Adrenal gland (tissue), 12 donors: ENCODE results near the gene BABAM2. TPM values are rescaled to one million over a fixed set of nuclear protein-coding genes. Genes with fewer than 3 reads are reported as not detected.

ENCODE experiments used
- DNase-seq, 7 donors: peaks; one replicate each; pipeline ENCODE4 v3.0.0-alpha.2; 2019 to 2020
- H3K27ac ChIP-seq, 5 donors: fragments of 200-600 bp; sonication (generic) in 4 of 5; 1 replicate in 3 of 5; 2 replicates in 2 of 5; pipeline versions ENCODE4 v1.5.1 to v1.8.0; 2016 to 2020; ENCODE audit warnings: mild to moderate bottlenecking in 1 of 5
- H3K27me3 ChIP-seq: fragments of 200-600 bp; 2 replicates; pipeline ENCODE4 v1.8.0; 2021
- H3K36me3 ChIP-seq, 2 donors: fragments of 200-600 bp; replicated peaks in 1 of 2; 1 replicate in 1 of 2; 2 replicates in 1 of 2; pipeline versions ENCODE4 v1.5.1 to v1.8.0; 2018 to 2022
- H3K4me1 ChIP-seq, 2 donors: fragments of 200-600 bp; replicated peaks in 1 of 2; 1 replicate in 1 of 2; 2 replicates in 1 of 2; pipeline versions ENCODE4 v1.5.1 to v1.8.0; 2018 to 2021
- H3K4me3 ChIP-seq, 4 donors: fragments of 200-600 bp; sonication (generic) in 3 of 4; one replicate each; pipeline ENCODE4 v1.5.1; 2016 to 2018
- H3K9me3 ChIP-seq, 3 donors: fragments of 200-600 bp; sonication (generic) in 1 of 3; replicated peaks in 1 of 3; 1 replicate in 2 of 3; 2 replicates in 1 of 3; pipeline versions ENCODE4 v1.5.1 to v1.8.0; 2016 to 2021
- POLR2A ChIP-seq, 2 donors: fragments of 450-650 bp; IDR thresholded peaks; one replicate each; pipeline ENCODE4 v1.6.1; 2017; ENCODE audit warnings: antibody characterized with exemption in 2 of 2, mild to moderate bottlenecking in 2 of 2, moderate library complexity in 1 of 2
- WGBS, 4 donors: extraction: QIAGEN DNeasy Blood & Tissue Kit in 2 of 4; methylation state at CpG; one replicate each; pipeline versions ENCODE4 v1.1.5 to v1.1.7; 2013 to 2017; 5-methylcytosine and 5-hydroxymethylcytosine counted together
- intact Hi-C, 2 donors: fragments of 100-400 bp; cut with DNase I; formaldehyde crosslinking; loops; one replicate each; pipeline versions ENCODE4 v1.14.1 to v1.15.0; 2022 to 2023
- polyA plus RNA-seq, 3 donors: library from polyadenylated mRNA; stranded (reverse); fragments of 200-250 nt in 2 of 3; fragments of 350-450 nt in 1 of 3; fragmentation: Illumina TruSeq in 1 of 3; extraction: RNeasy Lipid Tissue Mini Kit (QIAGEN cat#74804) in 1 of 3; gene quantifications; one replicate each; pipeline ENCODE4 v1.2.3, GENCODE V29; 2013 to 2014
- total RNA-seq, 9 donors: library from RNA; depleted of rRNA in 4 of 9; stranded (reverse); fragments of >200 nt in 4 of 9; fragments of 120-200 nt in 1 of 9; fragmentation: NEBNext Ultra II Directional in 1 of 9; extraction: Animal tissue kit (Norgen Biotek cat#: 25700) in 1 of 9; gene quantifications; one replicate each; pipeline versions ENCODE4 v1.1.0 to v1.2.4, GENCODE V29; 2013 to 2023
- TF ChIP-seq, protein P1 (sequence below), 6 experiments: fragments of 450-650 bp in 4 of 6; fragments of 200-600 bp in 2 of 6; sonication (generic) in 1 of 6; IDR thresholded peaks; 1 replicate in 5 of 6; 2 replicates in 1 of 6; pipeline versions ENCODE4 v1.5.1 to v1.8.0; 2016 to 2021; ENCODE audit warnings: antibody characterized with exemption in 6 of 6, mild to moderate bottlenecking in 2 of 6, moderate library complexity in 1 of 6
- donor health status: healthy with polysubstance abuse.
- donor health status: Bipolar disorder and iron deficiency.
- donor health status: DM: yes; HTN: yes; CAD: no.
- donor health status: DM: no; HTN: no; CAD: no.
- donor health status: DM: no; HTN: no; CAD: no.
- donor health status: DM: yes; HTN: yes; CAD: no.

The BABAM2 gene
- total and polyA plus RNA-seq, 12 donors, result 88.2 to 925 (median 357) TPM

DNA sequence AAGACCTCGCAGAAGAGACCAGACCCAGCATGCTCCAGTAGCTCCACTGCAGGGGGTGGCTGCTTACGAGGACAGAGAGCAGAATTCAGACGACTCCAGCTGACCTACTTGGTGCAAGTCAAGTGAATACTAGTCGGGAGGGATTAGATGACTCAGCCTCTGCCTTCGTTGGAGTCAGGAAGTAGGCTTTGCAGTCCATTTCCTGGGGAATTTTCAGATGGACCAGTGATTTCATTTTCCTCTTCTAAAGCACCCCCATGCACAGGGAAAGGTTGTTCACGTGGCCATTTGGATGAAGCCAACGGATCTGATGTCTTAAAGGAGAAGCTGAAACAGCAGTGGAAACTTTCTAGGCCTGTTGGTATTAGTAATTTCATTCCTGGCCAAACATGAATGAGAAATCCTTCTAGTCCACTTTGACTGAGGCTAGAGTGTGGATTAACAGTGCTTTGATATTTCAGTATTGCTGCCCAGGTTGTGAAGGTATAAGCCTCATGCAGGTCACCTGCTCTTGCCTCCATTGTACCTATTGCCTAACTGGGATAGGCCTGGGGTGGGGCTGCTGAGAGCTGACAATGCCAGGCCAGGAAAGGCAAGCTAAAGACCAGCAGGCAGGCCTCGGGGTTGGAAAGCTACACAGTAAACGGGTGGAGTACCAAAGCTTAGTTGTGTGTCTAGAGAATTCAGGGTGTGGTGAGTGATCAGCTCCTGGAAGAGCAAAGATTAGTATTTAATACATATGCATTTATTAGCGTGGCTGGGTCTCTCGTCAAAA, 384.6 kb downstream of the BABAM2 start:
- DNase-seq, result peak in 2 of 7 donors; percentile 28 to 32
- Histone ChIP-seq H3K4me1 (peaks cover 0 to 40% of the 10 kb centered on the region in 2 donors), H3K36me3 (no peaks in the 10 kb centered on the region), H3K27ac (peak overlapping the region in 2 of 5 donors; percentile 64 to 75), H3K4me3 (no peak overlapping the region), H3K9me3 (no peaks in the 10 kb centered on the region), H3K27me3 (no peaks in the 10 kb centered on the region)
- intact Hi-C loops, result no loop called here
- 60 to 65% (median 63%) methylated on average over 10 to 11 of the region's 11 CpGs for WGBS, 4 donors
- TF ChIP-seq, protein P1, sequence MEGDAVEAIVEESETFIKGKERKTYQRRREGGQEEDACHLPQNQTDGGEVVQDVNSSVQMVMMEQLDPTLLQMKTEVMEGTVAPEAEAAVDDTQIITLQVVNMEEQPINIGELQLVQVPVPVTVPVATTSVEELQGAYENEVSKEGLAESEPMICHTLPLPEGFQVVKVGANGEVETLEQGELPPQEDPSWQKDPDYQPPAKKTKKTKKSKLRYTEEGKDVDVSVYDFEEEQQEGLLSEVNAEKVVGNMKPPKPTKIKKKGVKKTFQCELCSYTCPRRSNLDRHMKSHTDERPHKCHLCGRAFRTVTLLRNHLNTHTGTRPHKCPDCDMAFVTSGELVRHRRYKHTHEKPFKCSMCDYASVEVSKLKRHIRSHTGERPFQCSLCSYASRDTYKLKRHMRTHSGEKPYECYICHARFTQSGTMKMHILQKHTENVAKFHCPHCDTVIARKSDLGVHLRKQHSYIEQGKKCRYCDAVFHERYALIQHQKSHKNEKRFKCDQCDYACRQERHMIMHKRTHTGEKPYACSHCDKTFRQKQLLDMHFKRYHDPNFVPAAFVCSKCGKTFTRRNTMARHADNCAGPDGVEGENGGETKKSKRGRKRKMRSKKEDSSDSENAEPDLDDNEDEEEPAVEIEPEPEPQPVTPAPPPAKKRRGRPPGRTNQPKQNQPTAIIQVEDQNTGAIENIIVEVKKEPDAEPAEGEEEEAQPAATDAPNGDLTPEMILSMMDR (IDR thresholded peaks at IDR 0.05), result no peak
- no peak for TF ChIP-seq POLR2A (IDR thresholded peaks at IDR 0.05)

DNA sequence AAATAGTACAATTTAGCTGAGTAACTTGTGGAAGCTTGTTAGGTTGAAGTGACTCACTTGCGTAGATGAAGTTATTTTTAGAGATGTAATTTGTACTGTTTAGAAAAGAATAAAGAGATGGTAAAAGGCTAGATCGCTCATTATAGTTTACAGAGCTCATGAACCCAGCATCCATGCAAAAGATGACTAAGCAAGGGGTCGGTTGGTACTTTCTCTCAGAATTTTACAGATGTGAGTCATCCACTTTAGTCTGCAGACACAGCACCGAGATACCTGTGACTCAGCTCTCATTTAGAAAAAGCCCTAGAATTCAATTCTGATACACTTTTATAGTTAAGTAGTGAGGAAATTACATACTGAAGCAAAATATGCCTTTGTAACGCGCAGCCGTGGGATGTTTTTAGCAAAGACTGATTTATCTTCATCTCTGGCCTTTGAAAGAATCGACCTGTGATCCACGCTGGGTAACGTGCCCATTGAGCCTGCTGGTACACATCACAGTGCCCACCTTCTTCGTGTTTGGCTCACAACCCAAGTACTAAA, 385.6 kb downstream of the BABAM2 start:
- TF ChIP-seq, protein P1 (IDR thresholded peaks at IDR 0.05), result no peak
- no peak for TF ChIP-seq POLR2A (IDR thresholded peaks at IDR 0.05)
- H3K36me3 ChIP-seq, result no peaks in the 10 kb centered on the region
- peaks cover 0 to 37% of the 10 kb centered on the region in 2 donors for H3K4me1 ChIP-seq
- intact Hi-C loops, result no loop called here
- H3K4me3 ChIP-seq, result no peak overlapping the region
- 51 to 60% (median 56%) methylated on average over 11 of the region's 11 CpGs for WGBS, 4 donors
- H3K27me3 ChIP-seq, result no peaks in the 10 kb centered on the region
- DNase-seq, result peak in 4 of 7 donors; percentile 39 to 54 (median 46)
- H3K9me3 ChIP-seq, result no peaks in the 10 kb centered on the region
- peak overlapping the region in 3 of 5 donors; percentile 11 to 64 (median 52) for H3K27ac ChIP-seq

DNA sequence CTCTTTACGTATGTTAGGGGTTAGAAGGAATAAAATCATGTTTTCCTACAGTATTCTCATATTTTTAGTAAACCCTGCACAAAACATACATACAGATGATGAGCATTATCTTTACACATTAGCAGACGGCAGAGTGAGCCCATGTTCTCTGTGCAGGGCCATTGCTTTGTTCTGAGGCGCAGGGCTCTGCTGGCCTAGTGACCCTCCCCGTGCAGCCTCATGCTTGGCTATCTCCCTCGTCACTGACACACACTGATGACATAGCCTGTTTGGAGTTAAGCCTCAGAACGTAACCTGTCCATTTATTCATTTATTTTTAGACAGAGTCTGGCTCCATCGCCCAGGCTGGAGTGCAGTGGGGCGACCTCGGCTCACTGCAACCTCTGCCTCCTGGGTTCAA, 386.3 kb downstream of the BABAM2 start:
- DNase-seq, result no peak
- Histone ChIP-seq H3K9me3 (no peaks in the 10 kb centered on the region), H3K36me3 (no peaks in the 10 kb centered on the region), H3K4me3 (no peak overlapping the region), H3K27ac (peak overlapping the region in 3 of 5 donors; percentile 11 to 64 (median 52)), H3K4me1 (peaks cover 0 to 32% of the 10 kb centered on the region in 2 donors), H3K27me3 (no peaks in the 10 kb centered on the region)
- TF ChIP-seq POLR2A (IDR thresholded peaks at IDR 0.05), result no peak
- TF ChIP-seq, protein P1 (IDR thresholded peaks at IDR 0.05), result no peak
- intact Hi-C loops, result no loop called here
- WGBS, 4 donors, result 88 to 94% (median 91%) methylated on average over 9 of the region's 9 CpGs

DNA sequence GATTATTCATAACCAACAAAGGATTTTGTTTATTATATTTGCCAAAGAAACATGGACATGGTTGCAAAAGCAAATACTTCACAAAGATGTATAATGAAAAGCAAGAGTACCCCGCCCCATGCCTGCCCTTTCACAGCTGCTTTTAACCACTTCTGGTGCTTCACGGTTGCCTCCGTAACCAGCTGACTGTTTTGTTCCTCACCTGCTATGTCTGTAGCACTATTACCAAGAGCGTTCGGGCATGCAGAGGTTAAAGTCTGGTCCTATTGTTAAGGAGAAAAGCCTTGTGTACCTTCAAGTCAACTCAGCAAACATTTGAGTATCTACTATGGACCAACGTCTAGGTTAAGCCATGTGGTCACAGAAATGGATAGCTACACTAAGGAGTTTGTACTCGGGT, 386.9 kb downstream of the BABAM2 start:
- H3K9me3 ChIP-seq, result no peaks in the 10 kb centered on the region
- WGBS, 4 donors, result 89 to 94% (median 92%) methylated on average over 7 of the region's 7 CpGs
- DNase-seq, result no peak
- intact Hi-C loops, result no loop called here
- peaks cover 0 to 36% of the 10 kb centered on the region in 2 donors for H3K4me1 ChIP-seq
- TF ChIP-seq POLR2A (IDR thresholded peaks at IDR 0.05), result no peak
- TF ChIP-seq, protein P1 (IDR thresholded peaks at IDR 0.05), result no peak
- no peaks in the 10 kb centered on the region for H3K36me3 ChIP-seq
- H3K27me3 ChIP-seq, result no peaks in the 10 kb centered on the region
- H3K4me3 ChIP-seq, result no peak overlapping the region
- H3K27ac ChIP-seq, result no peak overlapping the region
